ENCODE data around the gene DNAJC22.
A peak's percentile ranks its signal among the peaks of the same experiment; 100 is the strongest.

DNAJC22 gene

DNA sequence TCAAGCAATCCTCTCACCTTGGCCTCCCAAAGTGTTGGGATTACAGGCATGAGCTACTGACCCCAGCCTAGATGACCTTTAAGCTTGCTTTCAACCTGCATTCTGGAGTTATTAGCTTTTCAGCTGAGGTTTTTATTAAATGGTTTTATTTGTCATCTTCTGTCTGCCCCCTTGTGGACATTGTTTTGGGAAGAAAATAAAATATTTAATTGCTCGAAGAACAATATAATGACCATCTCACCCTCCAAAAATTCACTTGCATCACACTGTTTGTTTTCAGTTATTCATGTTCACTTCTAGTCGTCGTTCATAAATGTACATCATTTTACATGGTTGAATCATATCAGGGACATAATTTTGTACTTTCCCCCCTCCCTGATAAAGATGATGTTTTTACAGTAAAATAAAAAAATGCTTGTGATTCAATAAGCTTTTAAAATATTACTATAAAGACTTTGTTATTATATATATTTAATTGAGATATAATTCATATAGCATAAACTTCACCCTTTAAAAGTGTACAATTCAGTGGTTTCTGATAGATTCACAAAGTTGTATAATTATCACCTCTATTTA lies 10.5 kb downstream of the DNAJC22 start:
- DNase-seq (ENCODE audit: low read depth) = peak; percentile 61
- TF ChIP-seq, protein P1, sequence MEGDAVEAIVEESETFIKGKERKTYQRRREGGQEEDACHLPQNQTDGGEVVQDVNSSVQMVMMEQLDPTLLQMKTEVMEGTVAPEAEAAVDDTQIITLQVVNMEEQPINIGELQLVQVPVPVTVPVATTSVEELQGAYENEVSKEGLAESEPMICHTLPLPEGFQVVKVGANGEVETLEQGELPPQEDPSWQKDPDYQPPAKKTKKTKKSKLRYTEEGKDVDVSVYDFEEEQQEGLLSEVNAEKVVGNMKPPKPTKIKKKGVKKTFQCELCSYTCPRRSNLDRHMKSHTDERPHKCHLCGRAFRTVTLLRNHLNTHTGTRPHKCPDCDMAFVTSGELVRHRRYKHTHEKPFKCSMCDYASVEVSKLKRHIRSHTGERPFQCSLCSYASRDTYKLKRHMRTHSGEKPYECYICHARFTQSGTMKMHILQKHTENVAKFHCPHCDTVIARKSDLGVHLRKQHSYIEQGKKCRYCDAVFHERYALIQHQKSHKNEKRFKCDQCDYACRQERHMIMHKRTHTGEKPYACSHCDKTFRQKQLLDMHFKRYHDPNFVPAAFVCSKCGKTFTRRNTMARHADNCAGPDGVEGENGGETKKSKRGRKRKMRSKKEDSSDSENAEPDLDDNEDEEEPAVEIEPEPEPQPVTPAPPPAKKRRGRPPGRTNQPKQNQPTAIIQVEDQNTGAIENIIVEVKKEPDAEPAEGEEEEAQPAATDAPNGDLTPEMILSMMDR (IDR thresholded peaks at IDR 0.05; ENCODE audit: insufficient read depth, low read depth, low read length, missing control alignments) = peak; percentile 22
- H3K4me3 ChIP-seq (ENCODE audit: low read length) = no peak overlapping the region

DNA sequence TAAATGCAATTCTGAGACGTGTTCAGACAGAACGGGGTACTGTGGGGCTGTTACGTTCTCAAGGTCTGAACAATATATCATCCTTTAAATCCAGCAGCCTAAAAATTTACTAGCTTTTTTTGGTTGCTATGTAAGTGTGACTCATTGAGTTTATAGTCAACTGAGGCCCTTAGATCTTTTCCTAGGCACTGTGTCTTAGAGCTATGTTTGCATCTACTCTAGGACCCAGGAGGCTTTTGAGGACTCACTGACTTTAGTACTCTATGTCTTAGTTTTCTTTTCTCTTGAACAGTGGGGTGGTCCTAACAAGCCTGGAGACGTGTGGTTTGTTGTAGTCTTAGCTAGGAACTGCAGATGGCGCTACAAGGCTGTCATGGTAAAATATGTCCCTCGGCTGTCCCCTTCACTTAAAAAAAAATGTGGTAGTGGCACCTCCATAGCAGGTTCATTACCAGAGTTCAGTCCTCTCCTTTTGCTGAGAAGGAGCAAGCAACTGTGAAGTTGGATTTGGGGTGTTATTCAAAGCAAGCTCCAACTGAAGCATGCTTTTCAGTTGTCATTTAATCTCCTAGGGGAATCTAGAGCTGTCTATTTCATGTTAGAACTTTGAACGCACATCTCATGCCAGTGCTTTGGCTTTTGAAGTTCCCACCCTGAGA lies 11.9 kb downstream of the DNAJC22 start:
- TF ChIP-seq, protein P1 (IDR thresholded peaks at IDR 0.05; ENCODE audit: insufficient read depth, low read depth, low read length, missing control alignments) = peak; percentile 87
- DNase-seq (ENCODE audit: low read depth) = peak; percentile 67

DNA sequence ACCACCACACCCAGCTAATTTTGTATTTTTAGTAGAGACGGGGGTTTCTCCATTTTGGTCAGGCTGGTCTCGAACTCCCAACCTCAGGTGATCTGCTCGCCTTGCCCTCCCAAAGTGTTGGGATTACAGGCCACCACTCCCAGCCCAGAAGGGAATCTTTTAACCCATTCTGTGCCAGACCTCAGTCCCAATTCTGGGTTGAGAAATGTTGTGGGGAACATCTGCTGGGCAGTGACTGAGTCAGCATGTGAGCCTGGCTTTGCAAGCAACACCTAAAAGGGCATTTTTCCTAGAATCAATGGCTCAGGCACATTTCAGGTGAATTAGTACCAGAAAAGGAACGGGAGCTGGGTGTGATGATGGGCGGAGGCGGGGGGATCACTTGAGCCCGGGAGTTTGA lies 13.0 kb downstream of the DNAJC22 start:
- TF ChIP-seq, protein P1 (IDR thresholded peaks at IDR 0.05; ENCODE audit: insufficient read depth, low read depth, low read length, missing control alignments) = no peak
- DNase-seq (ENCODE audit: low read depth) = no peak
- H3K4me3 ChIP-seq (ENCODE audit: low read length) = no peak overlapping the region

More for the DNA sequence above, 11.9 kb downstream of the DNAJC22 start:
- no peak overlapping the region for H3K4me3 ChIP-seq (ENCODE audit: low read length)

DNA sequence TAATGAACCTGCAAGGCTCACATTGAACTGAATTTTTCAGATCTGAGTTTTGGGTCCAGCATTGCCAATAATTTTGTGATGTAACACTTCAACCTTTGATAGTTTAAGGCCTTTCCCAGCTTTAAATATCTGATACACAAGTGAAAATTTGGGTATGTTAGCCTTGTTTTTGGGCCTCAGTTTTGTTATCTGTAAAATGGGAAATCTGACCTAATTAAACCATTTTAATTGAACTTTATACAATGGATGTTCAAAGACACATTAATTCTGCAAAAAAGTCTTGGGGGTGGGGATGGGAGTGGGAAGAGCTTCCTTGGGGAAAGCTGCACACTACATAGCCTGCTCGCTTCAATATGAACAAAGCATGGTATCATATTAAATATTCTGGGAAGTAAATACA lies 15.4 kb downstream of the DNAJC22 start:
- no peak overlapping the region for H3K4me3 ChIP-seq (ENCODE audit: low read length)
- no peak for DNase-seq (ENCODE audit: low read depth)
- TF ChIP-seq, protein P1 (IDR thresholded peaks at IDR 0.05; ENCODE audit: insufficient read depth, low read depth, low read length, missing control alignments) = no peak

DNA sequence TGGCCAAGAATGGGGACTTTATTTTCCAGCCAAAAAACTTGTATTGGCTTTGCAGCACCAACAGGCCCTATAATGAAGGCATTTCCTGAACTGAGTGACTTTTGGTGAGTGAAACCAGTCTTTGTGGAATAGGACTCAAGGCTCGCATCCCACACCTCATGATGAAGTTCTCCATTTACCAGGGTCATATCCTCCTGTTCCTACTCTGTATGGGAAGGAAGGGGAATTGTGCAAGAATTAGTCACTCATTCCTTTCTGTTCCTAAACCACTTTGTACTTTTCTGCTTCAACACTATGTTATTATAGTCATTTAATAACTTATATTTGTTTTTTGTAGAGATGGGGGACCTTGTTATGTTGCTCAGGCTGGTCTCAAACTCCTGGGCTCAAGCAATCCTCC lies 18.3 kb downstream of the DNAJC22 start:
- peak; percentile 84 for DNase-seq (ENCODE audit: low read depth)
- TF ChIP-seq, protein P1 (IDR thresholded peaks at IDR 0.05; ENCODE audit: insufficient read depth, low read depth, low read length, missing control alignments) = no peak

DNA sequence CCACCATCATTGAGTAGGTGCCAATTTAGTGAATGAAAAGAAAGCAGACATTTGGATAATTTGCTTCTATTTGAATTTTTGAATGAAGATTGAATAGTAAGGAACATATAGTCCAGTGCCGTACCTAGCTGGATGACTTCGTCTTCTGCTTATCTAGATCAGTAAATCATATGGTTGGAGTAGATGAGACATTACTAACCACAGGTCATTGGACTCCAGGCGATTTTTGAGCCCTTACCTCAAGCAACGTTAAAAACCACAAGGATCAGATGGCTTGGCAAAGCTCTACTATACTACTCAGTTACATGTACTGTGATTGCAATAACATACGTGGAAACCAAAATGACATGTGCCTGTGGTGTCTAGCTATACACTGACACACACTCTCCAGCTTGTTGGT lies 18.9 kb downstream of the DNAJC22 start:
- no peak overlapping the region for H3K4me3 ChIP-seq (ENCODE audit: low read length)
- peak; percentile 57 for DNase-seq (ENCODE audit: low read depth)
- TF ChIP-seq, protein P1 (IDR thresholded peaks at IDR 0.05; ENCODE audit: insufficient read depth, low read depth, low read length, missing control alignments) = no peak

More for the DNA sequence above, 18.3 kb downstream of the DNAJC22 start:
- no peak overlapping the region for H3K4me3 ChIP-seq (ENCODE audit: low read length)
